ENCODE measurements around the gene HOXB5.

Gene HOXB5

DNA sequence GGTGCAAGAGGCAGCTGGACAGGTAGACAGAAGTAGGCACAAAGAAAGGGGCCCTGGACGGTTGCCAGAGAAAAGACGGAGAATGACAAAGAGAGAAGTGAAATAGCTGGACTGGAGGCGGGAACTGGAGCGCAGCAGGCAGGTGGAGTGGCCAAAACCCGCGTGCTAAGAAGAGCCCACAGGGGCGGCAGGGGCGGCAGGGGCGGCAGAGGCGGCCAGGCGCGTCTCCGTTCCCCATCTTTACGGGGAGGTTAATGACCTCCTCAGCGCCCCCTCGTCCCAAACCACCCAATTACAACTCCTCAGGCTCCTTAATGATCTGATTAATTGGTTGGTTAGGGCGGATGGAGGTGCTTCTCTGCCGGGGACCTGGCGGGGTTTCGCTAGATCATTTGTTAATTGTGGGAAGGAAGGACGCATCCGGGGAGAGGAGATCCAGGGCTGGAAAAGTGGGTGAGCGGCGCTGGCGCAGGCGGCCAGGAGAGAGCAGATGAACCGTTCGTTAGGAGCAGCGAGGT is 48.0 kb upstream of the HOXB5 start:
- Histone ChIP-seq H3K79me2 (ENCODE audit: insufficient read depth, low read length) (no peaks in the 10 kb centered on the region), H2AFZ (ENCODE audit: low read length) (no peak overlapping the region), H3F3A (ENCODE audit: insufficient read depth, low read length) (no peaks in the 10 kb centered on the region), H3K36me3 (ENCODE audit: insufficient read depth, low read length) (no peaks in the 10 kb centered on the region), H3K9me2 (ENCODE audit: low read depth, low read length) (no peaks in the 10 kb centered on the region), H4K20me1 (ENCODE audit: insufficient read depth, low read length) (no peaks in the 10 kb centered on the region), H3K4me3 (ENCODE audit: low read depth, low read length, poor library complexity, severe bottlenecking) (no peak overlapping the region), H3K9ac (ENCODE audit: low read length) (no peak overlapping the region), H3K27ac (ENCODE audit: low read depth, low read length, poor library complexity, severe bottlenecking) (no peak overlapping the region), H3K27me3 (ENCODE audit: insufficient read depth, low read length) (0 out of 2 replicates have a peak, but pooled peaks cover 5% of the 10 kb centered on the region), H3K4me1 (ENCODE audit: insufficient read depth, low read length, severe bottlenecking) (no peaks in the 10 kb centered on the region), H3K4me2 (ENCODE audit: low read length) (no peak overlapping the region), H3K9me3 (ENCODE audit: low read length) (no peaks in the 10 kb centered on the region)
- no peak for TF ChIP-seq EZH2 (IDR thresholded peaks at IDR 0.05; ENCODE audit: borderline replicate concordance, low read length)
- TF ChIP-seq, protein P1, sequence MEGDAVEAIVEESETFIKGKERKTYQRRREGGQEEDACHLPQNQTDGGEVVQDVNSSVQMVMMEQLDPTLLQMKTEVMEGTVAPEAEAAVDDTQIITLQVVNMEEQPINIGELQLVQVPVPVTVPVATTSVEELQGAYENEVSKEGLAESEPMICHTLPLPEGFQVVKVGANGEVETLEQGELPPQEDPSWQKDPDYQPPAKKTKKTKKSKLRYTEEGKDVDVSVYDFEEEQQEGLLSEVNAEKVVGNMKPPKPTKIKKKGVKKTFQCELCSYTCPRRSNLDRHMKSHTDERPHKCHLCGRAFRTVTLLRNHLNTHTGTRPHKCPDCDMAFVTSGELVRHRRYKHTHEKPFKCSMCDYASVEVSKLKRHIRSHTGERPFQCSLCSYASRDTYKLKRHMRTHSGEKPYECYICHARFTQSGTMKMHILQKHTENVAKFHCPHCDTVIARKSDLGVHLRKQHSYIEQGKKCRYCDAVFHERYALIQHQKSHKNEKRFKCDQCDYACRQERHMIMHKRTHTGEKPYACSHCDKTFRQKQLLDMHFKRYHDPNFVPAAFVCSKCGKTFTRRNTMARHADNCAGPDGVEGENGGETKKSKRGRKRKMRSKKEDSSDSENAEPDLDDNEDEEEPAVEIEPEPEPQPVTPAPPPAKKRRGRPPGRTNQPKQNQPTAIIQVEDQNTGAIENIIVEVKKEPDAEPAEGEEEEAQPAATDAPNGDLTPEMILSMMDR (IDR thresholded peaks at IDR 0.05; ENCODE audit: low read length) = no peak

DNA sequence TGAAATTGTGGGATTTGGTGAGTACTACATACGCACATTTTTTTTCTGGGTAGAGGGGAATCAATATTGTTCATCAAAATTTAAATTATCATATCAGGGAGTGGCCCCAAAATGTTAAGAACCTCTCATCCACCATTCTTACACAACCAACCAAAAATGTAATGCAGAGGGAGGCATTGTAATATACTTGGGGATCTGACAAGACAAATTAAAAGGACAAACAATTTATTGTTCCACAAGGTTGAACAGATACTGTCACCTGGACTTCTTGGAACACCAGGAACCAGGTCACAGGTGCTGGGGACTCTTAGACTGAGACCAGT is 47.2 kb upstream of the HOXB5 start:
- Histone ChIP-seq H3K4me2 (ENCODE audit: low read length) (no peak overlapping the region), H3K9me3 (ENCODE audit: low read length) (no peaks in the 10 kb centered on the region), H2AFZ (ENCODE audit: low read length) (no peak overlapping the region), H3K36me3 (ENCODE audit: insufficient read depth, low read length) (no peaks in the 10 kb centered on the region), H3K4me3 (ENCODE audit: low read depth, low read length, poor library complexity, severe bottlenecking) (no peak overlapping the region), H3K27ac (ENCODE audit: low read depth, low read length, poor library complexity, severe bottlenecking) (no peak overlapping the region), H4K20me1 (ENCODE audit: insufficient read depth, low read length) (no peaks in the 10 kb centered on the region), H3K9ac (ENCODE audit: low read length) (no peak overlapping the region), H3K27me3 (ENCODE audit: insufficient read depth, low read length) (0 out of 2 replicates have a peak, but pooled peaks cover 5% of the 10 kb centered on the region), H3K9me2 (ENCODE audit: low read depth, low read length) (no peaks in the 10 kb centered on the region), H3K79me2 (ENCODE audit: insufficient read depth, low read length) (no peaks in the 10 kb centered on the region), H3K4me1 (ENCODE audit: insufficient read depth, low read length, severe bottlenecking) (no peaks in the 10 kb centered on the region), H3F3A (ENCODE audit: insufficient read depth, low read length) (no peaks in the 10 kb centered on the region)
- no peak for TF ChIP-seq EZH2 (IDR thresholded peaks at IDR 0.05; ENCODE audit: borderline replicate concordance, low read length)
- TF ChIP-seq, protein P1 (IDR thresholded peaks at IDR 0.05; ENCODE audit: low read length) = no peak

DNA sequence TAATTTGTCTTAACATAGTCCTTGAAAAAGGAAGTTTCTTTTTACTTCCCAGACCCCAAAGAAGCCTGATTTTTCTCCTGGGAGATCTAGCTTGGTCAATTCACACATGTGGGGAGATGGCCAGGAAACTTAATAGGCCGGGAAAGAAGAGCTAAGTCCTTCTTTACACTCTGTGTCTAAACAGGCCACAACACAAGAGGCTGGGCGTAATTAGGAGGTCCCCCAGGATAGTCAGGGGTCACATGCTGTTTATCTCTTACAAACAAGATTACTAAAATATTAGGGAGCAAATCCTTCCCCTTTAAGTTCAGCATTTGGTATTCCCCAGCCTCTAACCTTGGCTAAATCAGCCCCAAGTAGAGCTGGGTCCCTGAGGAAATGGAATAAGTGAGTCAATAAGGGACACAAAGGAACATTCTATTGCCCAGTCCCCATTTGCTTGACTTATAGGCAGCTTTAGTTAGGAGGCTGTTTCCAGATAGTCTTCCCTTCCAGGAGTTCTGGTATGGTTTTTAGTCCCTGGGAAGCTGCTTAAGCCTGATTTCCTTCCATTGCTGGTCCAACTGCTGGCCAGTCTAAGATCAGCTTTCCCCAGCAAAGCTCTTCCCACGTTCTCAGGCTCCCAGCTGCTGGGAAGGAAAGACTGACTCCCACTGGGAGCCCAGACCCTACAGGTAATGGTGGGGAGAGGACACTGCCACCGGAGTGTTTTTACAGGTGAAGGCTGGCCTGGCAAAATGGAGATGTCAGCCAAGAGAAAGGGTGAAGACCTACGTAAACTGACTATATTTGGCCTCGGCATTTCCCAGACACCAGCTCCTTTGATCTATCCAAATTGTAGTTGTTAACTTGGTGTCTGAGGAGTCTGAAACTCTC is 46.6 kb upstream of the HOXB5 start:
- Histone ChIP-seq H3K27me3 (ENCODE audit: insufficient read depth, low read length) (0 out of 2 replicates have a peak, but pooled peaks cover 8% of the 10 kb centered on the region), H3F3A (ENCODE audit: insufficient read depth, low read length) (no peaks in the 10 kb centered on the region), H3K79me2 (ENCODE audit: insufficient read depth, low read length) (no peaks in the 10 kb centered on the region), H4K20me1 (ENCODE audit: insufficient read depth, low read length) (no peaks in the 10 kb centered on the region), H3K9ac (ENCODE audit: low read length) (no peak overlapping the region), H3K36me3 (ENCODE audit: insufficient read depth, low read length) (no peaks in the 10 kb centered on the region), H3K4me2 (ENCODE audit: low read length) (no peak overlapping the region), H3K9me3 (ENCODE audit: low read length) (no peaks in the 10 kb centered on the region), H3K27ac (ENCODE audit: low read depth, low read length, poor library complexity, severe bottlenecking) (no peak overlapping the region), H2AFZ (ENCODE audit: low read length) (no peak overlapping the region), H3K9me2 (ENCODE audit: low read depth, low read length) (no peaks in the 10 kb centered on the region), H3K4me3 (ENCODE audit: low read depth, low read length, poor library complexity, severe bottlenecking) (no peak overlapping the region), H3K4me1 (ENCODE audit: insufficient read depth, low read length, severe bottlenecking) (no peaks in the 10 kb centered on the region)
- TF ChIP-seq, protein P1 (IDR thresholded peaks at IDR 0.05; ENCODE audit: low read length) = no peak
- TF ChIP-seq EZH2 (IDR thresholded peaks at IDR 0.05; ENCODE audit: borderline replicate concordance, low read length) = no peak
